B cell (primary cell): ENCODE results near the gene MYL12B. TPM values are rescaled to one million over a fixed set of nuclear protein-coding genes. Genes with fewer than 3 reads are reported as not detected.

Source experiments
- ATAC-seq: fragments of 200-7000 bp; cut with Tn5 transposase; one replicate; pipeline ENCODE4 v1.10.0; 2021; ENCODE audit warnings: low read depth, mild to moderate bottlenecking, moderate number of reproducible peaks, moderate library complexity
- CTCF ChIA-PET: fragments of 350-600 bp; sonication (Branson Sonifier 250); formaldehyde crosslinking; loops from one replicate; lab custom pipeline; 2021; ENCODE audit warnings: antibody characterized with exemption, inconsistent platforms; lab: Charles Lee
- POLR2A ChIA-PET: fragments of 350-600 bp; sonication (Branson Sonifier 250); formaldehyde crosslinking; loops from one replicate; lab custom pipeline; 2021; ENCODE audit warnings: antibody characterized with exemption; lab: Charles Lee
- DNase-seq: peaks from one replicate; pipeline ENCODE4 v3.0.0; 2013
- H2AFZ ChIP-seq: 2 replicates; pipeline ENCODE4 v1.6.1; 2012; ENCODE audit warnings: mild to moderate bottlenecking, low read depth, low read length; ENCODE audit not compliant: insufficient read depth, poor library complexity, severe bottlenecking
- H3K27ac ChIP-seq, 2 donors: 1 replicate in 1 of 2; 2 replicates in 1 of 2; pipeline ENCODE4 v1.5.1; 2012 to 2013; ENCODE audit warnings: low read length in 2 of 2, mild to moderate bottlenecking in 2 of 2, moderate library complexity in 1 of 2
- H3K27me3 ChIP-seq, 4 experiments: fragments of 200-600 bp in 1 of 4; sonication (generic) in 1 of 4; replicated peaks in 1 of 4; 1 replicate in 2 of 4; 2 replicates in 2 of 4; pipeline versions ENCODE4 v1.6.1 to v1.7.0; 2013 to 2016; ENCODE audit warnings: low read length in 3 of 4, mild to moderate bottlenecking in 2 of 4, mixed read lengths in 1 of 4, moderate library complexity in 1 of 4; ENCODE audit not compliant: insufficient read depth in 4 of 4, control insufficient read depth in 3 of 4; ENCODE audit errors: control extremely low read depth in 1 of 4
- H3K36me3 ChIP-seq, 2 experiments: replicated peaks in 1 of 2; 1 replicate in 1 of 2; 2 replicates in 1 of 2; pipeline versions ENCODE4 v1.6.1 to v1.7.1; 2013; ENCODE audit warnings: low read length in 1 of 2; ENCODE audit not compliant: insufficient read depth in 2 of 2, control insufficient read depth in 1 of 2; ENCODE audit errors: control extremely low read depth in 1 of 2, extremely low read depth in 1 of 2
- H3K4me1 ChIP-seq, 2 donors: fragments of 200-600 bp in 1 of 2; sonication (generic) in 1 of 2; 1 replicate in 1 of 2; 2 replicates in 1 of 2; pipeline versions ENCODE4 v1.5.1 to v1.6.1; 2013 to 2017; ENCODE audit warnings: low read length in 2 of 2; ENCODE audit not compliant: control insufficient read depth in 2 of 2, insufficient read depth in 2 of 2
- H3K4me2 ChIP-seq: replicated peaks from 2 replicates; pipeline ENCODE3; 2012; ENCODE audit warnings: mild to moderate bottlenecking, low read depth, low read length; ENCODE audit not compliant: poor library complexity, severe bottlenecking
- H3K4me3 ChIP-seq, 5 experiments: fragments of 200-600 bp in 1 of 5; sonication (generic) in 1 of 5; 1 replicate in 3 of 5; 2 replicates in 2 of 5; pipeline versions ENCODE4 v1.5.1 to v1.7.0; 2011 to 2016; ENCODE audit warnings: low read length in 4 of 5, mild to moderate bottlenecking in 4 of 5, low read depth in 2 of 5, control low read depth in 1 of 5, moderate library complexity in 1 of 5; ENCODE audit not compliant: insufficient read depth in 1 of 5; ENCODE audit errors: control extremely low read depth in 1 of 5, extremely low read depth in 1 of 5
- H3K79me2 ChIP-seq: fragments of 200-600 bp; sonication (generic); one replicate; pipeline ENCODE4 v1.6.0; 2016; ENCODE audit warnings: low read length; ENCODE audit not compliant: control insufficient read depth, insufficient read depth
- H3K9ac ChIP-seq: fragments of 200-600 bp; sonication (generic); 2 replicates; pipeline ENCODE4 v1.6.1; 2017; ENCODE audit warnings: mild to moderate bottlenecking, low read length, moderate library complexity
- H3K9me3 ChIP-seq, 3 donors: one replicate each; pipeline versions ENCODE4 v1.6.1 to v1.7.1; 2013; ENCODE audit warnings: low read length in 2 of 3; ENCODE audit not compliant: control insufficient read depth in 2 of 3, insufficient read depth in 1 of 3; ENCODE audit errors: control extremely low read depth in 1 of 3
- H4K20me1 ChIP-seq: 2 replicates; pipeline ENCODE4 v1.6.0; 2012; ENCODE audit warnings: mild to moderate bottlenecking, low read length; ENCODE audit not compliant: insufficient read depth, control insufficient read depth, poor library complexity, severe bottlenecking
- H3K27ac Mint-ChIP-seq: one replicate; pipeline ENCODE4 v1.8.0; 2021; ENCODE audit warnings: mixed read lengths
- H3K27me3 Mint-ChIP-seq: one replicate; pipeline ENCODE4 v1.8.0; 2021; ENCODE audit warnings: mixed read lengths
- H3K4me1 Mint-ChIP-seq: one replicate; pipeline ENCODE4 v1.8.0; 2021; ENCODE audit warnings: mixed read lengths
- H3K4me3 Mint-ChIP-seq: one replicate; pipeline ENCODE4 v1.8.0; 2021; ENCODE audit warnings: mixed read lengths
- H3K9me3 Mint-ChIP-seq: one replicate; pipeline ENCODE4 v1.8.0; 2022; ENCODE audit warnings: mixed read lengths; ENCODE audit not compliant: insufficient read depth
- CTCF ChIP-seq: fragments of 200-600 bp; IDR thresholded peaks from one replicate; pipeline ENCODE4 v1.8.0; 2022; ENCODE audit warnings: antibody characterized with exemption, mild to moderate bottlenecking
- EZH2 ChIP-seq: IDR thresholded peaks from 2 replicates; pipeline ENCODE4 v1.6.1; 2012; ENCODE audit warnings: borderline replicate concordance, low read depth, mild to moderate bottlenecking, moderate library complexity, low read length; ENCODE audit not compliant: insufficient read depth, poor library complexity, severe bottlenecking
- WGBS: methylation state at CpG from one replicate; pipeline ENCODE4 v1.1.5; 2013; ENCODE audit warnings: missing lambda C conversion rate; ENCODE audit not compliant: insufficient coverage; 5-methylcytosine and 5-hydroxymethylcytosine counted together
- intact Hi-C: fragments of 100-400 bp; cut with micrococcal nuclease; formaldehyde crosslinking; loops from one replicate; pipeline ENCODE4 v1.10.0; 2022
- polyA plus RNA-seq: library from polyadenylated mRNA; depleted of rRNA; stranded (reverse); fragments of >200 nt; gene quantifications from 2 replicates; pipeline ENCODE4 v1.2.3, GENCODE V29; 2012
- total RNA-seq, 2 donors: library from RNA; stranded (reverse); fragments of 120-200 nt in 1 of 2; gene quantifications; 1 replicate in 1 of 2; 2 replicates in 1 of 2; pipeline versions ENCODE4 v1.2.3 to v1.2.4, GENCODE V29; 2013 to 2022

MYL12B gene
- total and polyA plus RNA-seq, 2 donors (not counting 1 experiment from before 2014, with no cell fraction given): 127 to 139 TPM

DNA sequence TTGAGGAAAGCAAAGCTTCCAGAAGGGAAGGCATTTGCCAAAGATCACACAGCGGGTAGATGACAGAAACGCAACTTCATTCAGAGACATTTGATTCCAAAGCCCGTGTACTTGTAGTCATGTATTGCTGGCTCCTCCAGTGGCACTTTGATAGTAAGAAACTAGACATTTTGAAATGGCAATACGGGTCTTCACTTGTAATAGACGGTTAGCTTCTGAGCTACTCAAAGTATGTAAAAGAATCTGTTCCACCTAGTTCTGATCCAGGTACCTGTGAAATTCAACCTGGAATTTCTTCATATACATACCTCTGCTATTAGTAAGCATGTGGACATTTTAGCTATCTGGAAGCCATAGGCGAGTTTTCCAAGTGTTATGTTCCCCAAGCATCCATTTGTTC is 40.4 kb upstream of the MYL12B start:
- H3K4me1 ChIP-seq: no peaks in the 10 kb centered on the region
- no peak overlapping the region for H3K9ac ChIP-seq
- WGBS: 96% methylated on average over 3 of the region's 6 CpGs
- no peaks in the 10 kb centered on the region for H3K27me3 ChIP-seq
- no peak overlapping the region for H3K4me3 Mint-ChIP-seq
- no peaks in the 10 kb centered on the region for H3K9me3 Mint-ChIP-seq
- no peak overlapping the region for H3K4me2 ChIP-seq
- H3K79me2 ChIP-seq: no peaks in the 10 kb centered on the region
- H3K9me3 ChIP-seq: no peaks in the 10 kb centered on the region
- H3K27ac ChIP-seq: no peak overlapping the region
- no peaks in the 10 kb centered on the region for H3K4me1 Mint-ChIP-seq
- POLR2A ChIA-PET: no interaction called here
- intact Hi-C loops: no loop called here
- CTCF ChIA-PET: interaction anchor here (2.7 kb wide), 1 partner anchor 70 kb away, joined by 10 read pairs; no protein-coding TSS in a partner anchor
- no peak for TF ChIP-seq EZH2
- TF ChIP-seq CTCF: no peak
- H3K36me3 ChIP-seq: no peaks in the 10 kb centered on the region
- no peaks in the 10 kb centered on the region for H4K20me1 ChIP-seq
- H3K27ac Mint-ChIP-seq: no peak overlapping the region
- DNase-seq (no peak), ATAC-seq (no peak)
- no peak overlapping the region for H2AFZ ChIP-seq
- H3K27me3 Mint-ChIP-seq: no peaks in the 10 kb centered on the region
- H3K4me3 ChIP-seq: no peak overlapping the region

- H3K4me3 Mint-ChIP-seq: no peak overlapping the region
- intact Hi-C loops: no loop called here
- H3K9ac ChIP-seq: no peak overlapping the region
- no peak overlapping the region for H3K27ac ChIP-seq
- POLR2A ChIA-PET: no interaction called here
- H3K79me2 ChIP-seq: no peaks in the 10 kb centered on the region
- H3K27ac Mint-ChIP-seq: no peak overlapping the region
- H4K20me1 ChIP-seq: no peaks in the 10 kb centered on the region
- DNase-seq: no peak
- H3K27me3 Mint-ChIP-seq: no peaks in the 10 kb centered on the region
- H3K36me3 ChIP-seq: no peaks in the 10 kb centered on the region
- H3K27me3 ChIP-seq: no peaks in the 10 kb centered on the region
- H3K4me1 ChIP-seq: no peaks in the 10 kb centered on the region
- TF ChIP-seq CTCF (no peak), EZH2 (no peak)
- H2AFZ ChIP-seq: no peak overlapping the region
- no peak for ATAC-seq
- H3K4me3 ChIP-seq: no peak overlapping the region
- no peaks in the 10 kb centered on the region for H3K9me3 ChIP-seq
- H3K9me3 Mint-ChIP-seq: no peaks in the 10 kb centered on the region
- H3K4me1 Mint-ChIP-seq: no peaks in the 10 kb centered on the region
- WGBS: no CpG with 5 or more reads among the region's 1 CpG
- CTCF ChIA-PET: interaction anchor here (1.0 to 1.3 kb wide), 3 partner anchors 36 to 371 kb away, joined by 3 read pairs; no protein-coding TSS in a partner anchor
- no peak overlapping the region for H3K4me2 ChIP-seq
Observed at GRCh38 chr18:3223356-3223755, 38.6 kb upstream of the MYL12B start.
